ENCODE data around the gene CIROP.

Gene CIROP

DNA sequence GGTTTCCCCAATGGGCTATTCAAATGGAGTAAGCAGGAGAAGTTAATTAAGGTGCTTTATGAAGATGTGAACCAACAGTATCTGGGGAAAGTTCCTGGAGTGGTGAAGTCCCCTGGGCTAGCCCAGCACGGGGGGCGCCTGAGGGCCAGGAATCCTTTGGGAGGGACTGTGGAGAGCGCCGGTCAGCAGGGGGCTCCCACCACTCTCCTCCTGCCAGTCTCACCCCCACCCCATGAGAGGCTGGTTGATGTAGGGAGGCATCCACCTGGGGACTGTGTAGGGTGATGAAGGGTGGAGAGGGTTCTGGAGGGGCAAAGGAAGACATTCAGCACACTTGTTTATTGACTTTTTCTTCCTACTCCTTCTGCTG is 9.9 kb upstream of the CIROP start:
- TF ChIP-seq EZH2phosphoT487 (IDR thresholded peaks at IDR 0.05; ENCODE audit: borderline replicate concordance, low read length): no peak
- no peak for TF ChIP-seq CTCF (IDR thresholded peaks at IDR 0.05; ENCODE audit: low read depth, low read length, poor library complexity, severe bottlenecking)
- peaks cover 43% of the 10 kb centered on the region for H3K27me3 ChIP-seq (ENCODE audit: control insufficient read depth, low read length)
- H4K20me1 ChIP-seq (ENCODE audit: control insufficient read depth, insufficient read depth, low read depth, low read length): no peaks in the 10 kb centered on the region
- no peaks in the 10 kb centered on the region for H3K79me2 ChIP-seq (ENCODE audit: control insufficient read depth, low read length)
- peaks cover 13% of the 10 kb centered on the region for H3K4me1 ChIP-seq (ENCODE audit: control insufficient read depth, low read length)
- H3K4me2 ChIP-seq (ENCODE audit: low read length): no peak overlapping the region
- H3K27ac ChIP-seq (ENCODE audit: low read depth, low read length): no peak overlapping the region
- H3K36me3 ChIP-seq (ENCODE audit: control insufficient read depth, low read length): no peaks in the 10 kb centered on the region
- H3K4me3 ChIP-seq (ENCODE audit: low read length): no peak overlapping the region
- no peaks in the 10 kb centered on the region for H3K9me3 ChIP-seq (ENCODE audit: control insufficient read depth, insufficient read depth, low read length)
- no peaks in the 10 kb centered on the region for H3K9me2 ChIP-seq (replicated peaks; ENCODE audit: control insufficient read depth, low read length)
- peaks cover 3% of the 10 kb centered on the region; the same call in 1 of the 2 replicates for H3F3A ChIP-seq (ENCODE audit: control insufficient read depth, insufficient read depth)

- no peak for TF ChIP-seq EZH2phosphoT487 (IDR thresholded peaks at IDR 0.05; ENCODE audit: borderline replicate concordance, low read length)
- TF ChIP-seq CTCF (IDR thresholded peaks at IDR 0.05; ENCODE audit: low read depth, low read length, poor library complexity, severe bottlenecking): no peak
- no peak overlapping the region for H3K4me2 ChIP-seq (ENCODE audit: low read length)
- H3K27ac ChIP-seq (ENCODE audit: low read depth, low read length): no peak overlapping the region
- no peaks in the 10 kb centered on the region for H3K9me2 ChIP-seq (replicated peaks; ENCODE audit: control insufficient read depth, low read length)
- H3K79me2 ChIP-seq (ENCODE audit: control insufficient read depth, low read length): no peaks in the 10 kb centered on the region
- H3F3A ChIP-seq (ENCODE audit: control insufficient read depth, insufficient read depth): no peaks in the 10 kb centered on the region
- H4K20me1 ChIP-seq (ENCODE audit: control insufficient read depth, insufficient read depth, low read depth, low read length): no peaks in the 10 kb centered on the region
- peaks cover 43% of the 10 kb centered on the region for H3K27me3 ChIP-seq (ENCODE audit: control insufficient read depth, low read length)
- H3K4me1 ChIP-seq (ENCODE audit: control insufficient read depth, low read length): peaks cover 8% of the 10 kb centered on the region
- H3K36me3 ChIP-seq (ENCODE audit: control insufficient read depth, low read length): no peaks in the 10 kb centered on the region
- no peaks in the 10 kb centered on the region for H3K9me3 ChIP-seq (ENCODE audit: control insufficient read depth, insufficient read depth, low read length)
- H3K4me3 ChIP-seq (ENCODE audit: low read length): no peak overlapping the region
Observed at GRCh38 chr14:23114120-23114458, 9.3 kb upstream of the CIROP start.

DNA sequence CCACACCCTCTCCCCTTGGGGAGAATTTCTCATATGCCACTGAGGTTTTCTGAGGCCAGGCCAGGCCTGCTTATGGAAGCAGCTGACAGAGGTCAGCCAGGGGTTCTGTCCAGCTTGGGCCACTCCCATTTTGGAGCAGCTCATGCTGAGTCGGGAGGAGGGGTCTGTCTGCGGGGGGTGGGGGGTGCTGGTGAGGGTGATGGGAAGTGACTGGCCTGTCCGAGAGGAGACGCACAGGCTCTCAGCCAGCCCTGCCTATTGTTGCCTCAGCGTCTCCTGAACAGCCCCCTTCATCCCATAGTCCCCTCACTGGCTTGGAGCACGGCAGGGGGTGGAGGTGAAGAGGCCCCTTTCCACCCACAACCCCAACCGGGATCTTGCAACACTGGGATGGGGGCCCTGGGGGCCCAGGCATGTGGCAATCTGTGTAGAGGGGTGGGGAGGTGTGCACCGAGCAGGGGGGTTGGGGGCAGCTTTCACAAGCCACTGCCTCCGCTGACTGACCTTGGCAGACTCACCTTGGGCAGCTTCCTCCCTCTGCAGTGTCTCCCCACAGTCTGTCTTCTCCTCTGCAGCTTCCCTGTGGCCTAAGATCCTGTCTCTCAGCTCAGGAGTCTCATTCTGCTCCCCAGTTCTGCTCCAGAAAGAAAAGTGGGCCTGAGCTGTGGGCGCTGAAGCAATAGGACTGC is 8.8 kb upstream of the CIROP start:
- Histone ChIP-seq H3K9me2 (replicated peaks; ENCODE audit: control insufficient read depth, low read length) (no peaks in the 10 kb centered on the region), H4K20me1 (ENCODE audit: control insufficient read depth, insufficient read depth, low read depth, low read length) (no peaks in the 10 kb centered on the region), H3K27me3 (ENCODE audit: control insufficient read depth, low read length) (peaks cover 43% of the 10 kb centered on the region), H3F3A (ENCODE audit: control insufficient read depth, insufficient read depth) (no peaks in the 10 kb centered on the region), H3K9me3 (ENCODE audit: control insufficient read depth, insufficient read depth, low read length) (no peaks in the 10 kb centered on the region), H3K4me3 (ENCODE audit: low read length) (no peak overlapping the region), H3K79me2 (ENCODE audit: control insufficient read depth, low read length) (no peaks in the 10 kb centered on the region), H3K36me3 (ENCODE audit: control insufficient read depth, low read length) (no peaks in the 10 kb centered on the region), H3K4me1 (ENCODE audit: control insufficient read depth, low read length) (peaks cover 2% of the 10 kb centered on the region), H3K4me2 (ENCODE audit: low read length) (no peak overlapping the region), H3K27ac (ENCODE audit: low read depth, low read length) (no peak overlapping the region)
- TF ChIP-seq CTCF (IDR thresholded peaks at IDR 0.05; ENCODE audit: low read depth, low read length, poor library complexity, severe bottlenecking) (no peak), EZH2phosphoT487 (IDR thresholded peaks at IDR 0.05; ENCODE audit: borderline replicate concordance, low read length) (no peak)
